Epithelial cell of umbilical artery (primary cell): ENCODE results near the gene PLSCR5. TPM values are rescaled to one million over a fixed set of nuclear protein-coding genes. Genes with fewer than 3 reads are reported as not detected.

ENCODE experiments used
- total RNA-seq: library from RNA; depleted of rRNA; stranded (reverse); fragments of >200 nt; gene quantifications from 2 replicates; pipeline ENCODE4 v1.2.3, GENCODE V29; 2014

PLSCR5 gene, protein sequence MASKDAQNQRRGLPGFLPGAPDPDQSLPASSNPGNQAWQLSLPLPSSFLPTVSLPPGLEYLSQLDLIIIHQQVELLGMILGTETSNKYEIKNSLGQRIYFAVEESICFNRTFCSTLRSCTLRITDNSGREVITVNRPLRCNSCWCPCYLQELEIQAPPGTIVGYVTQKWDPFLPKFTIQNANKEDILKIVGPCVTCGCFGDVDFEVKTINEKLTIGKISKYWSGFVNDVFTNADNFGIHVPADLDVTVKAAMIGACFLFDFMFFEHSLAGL
- not detected in 2 replicates for total RNA-seq

GRCh38 chr3:146605106-146605505, at the start of gene PLSCR5:
PLSCR5 (minus strand) TSS chr3:146605346; CDS start chr3:146605212, 134 bp downstream.

GRCh38 chr3:146544002-146544928, 60.9 kb downstream of the PLSCR5 start, which contains the start of gene PLSCR1:
PLSCR1 (minus strand) TSS chr3:146544607; CDS start chr3:146536552, 8,055 bp downstream.

Other genes with a start within 250 kb of the PLSCR5 start
- gene PLSCR2, start 135.8 kb downstream of the PLSCR5 start, total RNA-seq: not detected in 2 replicates
- gene PLSCR1, start 60.7 kb downstream of the PLSCR5 start, total RNA-seq: 57.5 and 201 TPM in 2 replicates